GM12864 (cell line): Measurements from ENCODE around the gene NFKB2.

Experiments used
- DNase-seq: peaks from one replicate; pipeline ENCODE4 v3.0.0-alpha.2; 2011; ENCODE audit warnings: low read depth
- H3K4me3 ChIP-seq: 2 replicates; pipeline ENCODE4 v1.5.1; 2011; ENCODE audit warnings: mild to moderate bottlenecking, low read depth, low read length, control low read depth
- CTCF ChIP-seq: IDR thresholded peaks from 2 replicates; pipeline ENCODE4 v1.5.1; 2011; ENCODE audit warnings: low read depth, mild to moderate bottlenecking, moderate library complexity, low read length, control low read depth, inconsistent platforms; ENCODE audit errors: missing control alignments

The NFKB2 gene

GRCh38 chr10:102419269-102420180, 24.0 kb downstream of the NFKB2 start:
- no peak for TF ChIP-seq CTCF
- no peak for DNase-seq
- H3K4me3 ChIP-seq, result peak overlapping the region; percentile 73

GRCh38 chr10:102420181-102420713, 24.7 kb downstream of the NFKB2 start:
- no peak for DNase-seq
- no peak for TF ChIP-seq CTCF
- peak overlapping the region; percentile 73 for H3K4me3 ChIP-seq

- DNase-seq, result peak; percentile 91
- no peak for TF ChIP-seq CTCF
- peak within 1 kb of the TSS; percentile 73 for H3K4me3 ChIP-seq
Measured at GRCh38 chr10:102420714-102421506, 25.4 kb downstream of the NFKB2 start, which contains the start of gene FBXL15. TSS of gene FBXL15 (plus strand) at chr10:102420836. CDS start at chr10:102421130, 294 bp downstream.

GRCh38 chr10:102421507-102421756, 25.9 kb downstream of the NFKB2 start:
- DNase-seq, result no peak
- H3K4me3 ChIP-seq, result peak overlapping the region; percentile 73
- TF ChIP-seq CTCF, result no peak

GRCh38 chr10:102421757-102422512, 26.4 kb downstream of the NFKB2 start:
- peak overlapping the region; percentile 73 for H3K4me3 ChIP-seq
- no peak for TF ChIP-seq CTCF
- DNase-seq, result no peak

GRCh38 chr10:102422545-102423129, 27.1 kb downstream of the NFKB2 start:
- DNase-seq, result no peak
- peak overlapping the region; percentile 73 for H3K4me3 ChIP-seq
- TF ChIP-seq CTCF, result peak; percentile 84
